ENCODE results near the gene CCDC88A.
A peak's percentile ranks its signal among the peaks of the same experiment; 100 is the strongest.
"Not testable (repeated sequence)": the region's sequence is repeated elsewhere in the genome, so short reads cannot be mapped to it uniquely, and the experiment has no call there.

Gene CCDC88A

DNA sequence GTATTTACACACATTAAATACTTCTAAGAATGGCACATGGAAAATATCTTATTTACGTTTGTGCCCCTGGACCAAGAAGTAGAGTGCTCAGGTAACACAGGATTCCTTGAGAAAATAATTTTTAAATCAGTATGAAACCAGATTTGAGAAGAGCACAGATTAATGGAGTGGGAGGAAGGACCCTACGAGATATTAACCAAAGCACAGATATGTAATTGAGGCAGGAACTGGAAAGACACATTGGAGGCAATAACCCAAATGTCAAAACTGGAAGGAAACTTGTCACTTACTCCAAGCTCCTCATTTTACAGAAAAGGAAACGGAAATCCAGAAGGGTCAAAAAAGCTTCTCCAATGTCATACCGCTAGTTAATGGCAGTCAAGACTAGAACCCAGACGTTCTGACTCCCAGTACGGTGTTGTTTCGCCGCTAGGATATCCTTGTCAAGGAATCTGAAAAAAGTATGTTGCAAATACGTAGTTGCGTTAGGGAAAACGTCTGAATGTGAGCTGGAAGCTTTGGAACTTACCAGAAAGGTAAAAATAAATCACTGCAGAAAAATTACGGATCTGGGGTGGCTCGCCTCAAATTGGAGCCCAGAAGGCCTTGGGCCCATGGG, 151.3 kb downstream of the CCDC88A start:
- TF ChIP-seq ZFX (IDR thresholded peaks at IDR 0.05), result no peak
- TF ChIP-seq, protein P1, sequence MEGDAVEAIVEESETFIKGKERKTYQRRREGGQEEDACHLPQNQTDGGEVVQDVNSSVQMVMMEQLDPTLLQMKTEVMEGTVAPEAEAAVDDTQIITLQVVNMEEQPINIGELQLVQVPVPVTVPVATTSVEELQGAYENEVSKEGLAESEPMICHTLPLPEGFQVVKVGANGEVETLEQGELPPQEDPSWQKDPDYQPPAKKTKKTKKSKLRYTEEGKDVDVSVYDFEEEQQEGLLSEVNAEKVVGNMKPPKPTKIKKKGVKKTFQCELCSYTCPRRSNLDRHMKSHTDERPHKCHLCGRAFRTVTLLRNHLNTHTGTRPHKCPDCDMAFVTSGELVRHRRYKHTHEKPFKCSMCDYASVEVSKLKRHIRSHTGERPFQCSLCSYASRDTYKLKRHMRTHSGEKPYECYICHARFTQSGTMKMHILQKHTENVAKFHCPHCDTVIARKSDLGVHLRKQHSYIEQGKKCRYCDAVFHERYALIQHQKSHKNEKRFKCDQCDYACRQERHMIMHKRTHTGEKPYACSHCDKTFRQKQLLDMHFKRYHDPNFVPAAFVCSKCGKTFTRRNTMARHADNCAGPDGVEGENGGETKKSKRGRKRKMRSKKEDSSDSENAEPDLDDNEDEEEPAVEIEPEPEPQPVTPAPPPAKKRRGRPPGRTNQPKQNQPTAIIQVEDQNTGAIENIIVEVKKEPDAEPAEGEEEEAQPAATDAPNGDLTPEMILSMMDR (conservative IDR thresholded peaks at IDR 0.05), result no peak
- H3K27ac ChIP-seq, result peak overlapping the region; percentile 87

GRCh38 chr2:55259586-55259985, 160.1 kb downstream of the CCDC88A start:
- H3K27ac ChIP-seq, result not testable (repeated sequence)

DNA sequence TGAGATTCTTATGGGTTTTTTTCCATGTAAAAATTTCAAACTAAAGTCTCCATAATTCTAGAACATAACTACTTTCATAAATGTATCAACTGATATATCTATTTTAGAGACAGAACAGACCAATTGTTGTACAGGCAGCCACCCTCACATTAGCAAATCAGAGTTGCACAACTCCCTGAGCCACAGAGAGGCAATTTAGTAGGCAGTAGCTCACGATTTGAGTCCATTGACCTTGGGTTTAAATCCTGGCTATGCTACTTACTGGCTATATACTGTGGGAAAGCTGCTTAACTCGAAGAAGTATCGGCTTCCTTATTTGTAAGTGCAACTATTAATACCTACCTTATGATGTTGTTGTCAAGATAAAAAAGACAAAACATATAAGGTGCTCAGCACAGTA, 166.8 kb downstream of the CCDC88A start:
- H3K27ac ChIP-seq, result no peak overlapping the region
- no peak for TF ChIP-seq ZFX (IDR thresholded peaks at IDR 0.05)
- TF ChIP-seq, protein P1 (conservative IDR thresholded peaks at IDR 0.05), result no peak

DNA sequence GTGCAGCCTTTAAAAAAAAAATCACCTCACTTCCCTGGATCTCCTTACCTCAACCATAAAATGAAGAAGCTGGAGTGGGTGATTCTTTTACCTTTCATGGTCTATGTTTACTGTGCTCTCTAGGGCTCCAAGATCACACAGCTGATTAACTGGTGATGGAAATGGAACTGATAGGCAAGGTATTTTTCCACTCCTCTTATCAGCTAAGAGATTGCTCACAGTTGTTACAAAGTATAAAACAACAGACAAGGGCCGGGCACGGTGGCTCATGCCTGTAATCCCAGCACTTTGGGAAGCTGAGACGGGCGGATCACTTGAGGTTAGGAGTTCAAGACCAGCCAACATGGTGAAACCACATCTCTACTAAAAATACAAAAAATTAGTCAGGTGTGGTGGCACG, 172.6 kb downstream of the CCDC88A start:
- no peak overlapping the region for H3K27ac ChIP-seq
- TF ChIP-seq, protein P1 (conservative IDR thresholded peaks at IDR 0.05), result no peak
- no peak for TF ChIP-seq ZFX (IDR thresholded peaks at IDR 0.05)

GRCh38 chr2:55245411-55245810, 174.2 kb downstream of the CCDC88A start:
- no peak overlapping the region for H3K27ac ChIP-seq
- no peak for TF ChIP-seq ZFX (IDR thresholded peaks at IDR 0.05)
- TF ChIP-seq, protein P1 (conservative IDR thresholded peaks at IDR 0.05), result no peak

DNA sequence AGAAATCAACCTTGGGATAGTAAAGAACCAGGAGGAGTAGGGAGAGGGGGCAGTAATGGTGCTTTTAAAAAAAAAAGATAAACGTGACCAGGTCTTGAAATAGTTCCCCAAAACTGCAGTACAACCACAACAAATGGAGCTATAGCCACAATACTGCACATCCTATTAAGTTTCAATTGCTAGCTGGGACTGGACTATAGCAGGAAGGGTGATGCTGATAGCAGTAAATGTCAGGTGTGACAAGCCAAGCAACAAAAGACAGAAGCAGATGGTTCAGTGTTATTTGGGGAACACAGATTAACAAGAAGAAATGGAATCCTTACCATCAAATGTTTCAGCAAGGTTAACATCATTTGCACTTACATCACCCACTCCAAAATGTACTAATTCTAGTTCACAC, 177.0 kb downstream of the CCDC88A start:
- H3K27ac ChIP-seq, result no peak overlapping the region
- TF ChIP-seq ZFX (IDR thresholded peaks at IDR 0.05), result no peak
- TF ChIP-seq, protein P1 (conservative IDR thresholded peaks at IDR 0.05), result no peak

GRCh38 chr2:55241582-55241981, 178.1 kb downstream of the CCDC88A start:
- not testable (repeated sequence) for H3K27ac ChIP-seq

DNA sequence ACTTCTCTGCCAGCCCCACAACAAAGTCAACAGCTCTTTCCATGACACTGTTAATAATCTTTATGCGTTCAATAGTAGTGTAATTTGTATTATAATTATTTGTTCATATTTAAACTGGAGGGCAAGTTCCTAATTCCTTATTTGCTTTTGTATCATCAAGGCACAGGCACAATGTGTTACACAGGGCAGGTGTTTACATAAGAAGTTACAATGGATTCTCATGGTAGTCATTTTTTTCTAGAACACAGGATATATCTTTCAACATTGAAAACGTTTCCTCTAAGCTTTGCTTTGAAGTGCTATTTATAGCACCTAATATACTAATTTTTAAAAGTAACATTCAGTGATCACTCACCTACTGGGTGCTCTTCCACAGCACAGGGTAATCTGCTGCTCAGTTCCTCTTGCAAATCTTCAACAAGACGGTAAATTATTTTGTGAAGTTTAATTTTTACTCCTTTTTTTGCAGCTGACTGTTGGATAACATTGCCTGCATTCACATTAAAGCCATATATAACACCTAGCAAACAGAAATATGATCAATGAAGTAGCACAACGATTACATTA, 179.9 kb downstream of the CCDC88A start:
- TF ChIP-seq, protein P1 (conservative IDR thresholded peaks at IDR 0.05), result no peak
- TF ChIP-seq ZFX (IDR thresholded peaks at IDR 0.05), result no peak
- peak overlapping the region; percentile 66 for H3K27ac ChIP-seq
